ENCODE results near the gene MPO.

MPO gene

GRCh38 chr17:58312829-58313228 lies 32.1 kb upstream of the MPO start:
- H3K4ac ChIP-seq (ENCODE audit: low read depth, low read length): no peak overlapping the region
- H2BK5ac ChIP-seq (ENCODE audit: low read length): no peak overlapping the region
- H3K23ac ChIP-seq (ENCODE audit: low read length): no peak overlapping the region
- H3K4me3 ChIP-seq (ENCODE audit: low read length): no peak overlapping the region
- no peak overlapping the region for H3K9ac ChIP-seq (ENCODE audit: low read length)
- H4K8ac ChIP-seq (ENCODE audit: low read depth, low read length): no peak overlapping the region
- H3K4me2 ChIP-seq (ENCODE audit: low read length): no peak overlapping the region
- no peak overlapping the region for H3K27ac ChIP-seq (ENCODE audit: low read depth, low read length)
- no peaks in the 10 kb centered on the region for H3K79me2 ChIP-seq (ENCODE audit: control insufficient read depth, insufficient read depth, low read length)
- H2AK5ac ChIP-seq (ENCODE audit: low read length): no peak overlapping the region
- no peak overlapping the region for H3K18ac ChIP-seq (ENCODE audit: low read length)
- no peak overlapping the region for H4K5ac ChIP-seq (ENCODE audit: low read length)
- no peaks in the 10 kb centered on the region for H3K36me3 ChIP-seq (ENCODE audit: control insufficient read depth, insufficient read depth, low read length)
- no peak overlapping the region for H2BK15ac ChIP-seq (replicated peaks; ENCODE audit: low read depth)
- no peaks in the 10 kb centered on the region for H3K27me3 ChIP-seq (ENCODE audit: insufficient read depth, low read length, poor library complexity)
- H3K56ac ChIP-seq (ENCODE audit: low read length): no peak overlapping the region
- no peaks in the 10 kb centered on the region for H3K79me1 ChIP-seq (ENCODE audit: low read length)
- no peak overlapping the region for H2BK120ac ChIP-seq (ENCODE audit: low read depth, low read length)
- no peaks in the 10 kb centered on the region for H3K4me1 ChIP-seq (ENCODE audit: control insufficient read depth, low read depth, low read length)
- WGBS (ENCODE audit: extremely low coverage, insufficient coverage, low lambda C conversion rate): no CpG with 5 or more reads among the region's 1 CpG
- DNase-seq: no peak

- Histone ChIP-seq H3K4ac (ENCODE audit: low read depth, low read length) (no peak overlapping the region), H3K9ac (ENCODE audit: low read length) (no peak overlapping the region), H4K5ac (ENCODE audit: low read length) (no peak overlapping the region), H3K56ac (ENCODE audit: low read length) (no peak overlapping the region), H3K79me1 (ENCODE audit: low read length) (no peaks in the 10 kb centered on the region), H3K36me3 (ENCODE audit: control insufficient read depth, insufficient read depth, low read length) (no peaks in the 10 kb centered on the region), H4K8ac (ENCODE audit: low read depth, low read length) (no peak overlapping the region), H3K4me3 (ENCODE audit: low read length) (no peak overlapping the region), H2AK5ac (ENCODE audit: low read length) (no peak overlapping the region), H3K27me3 (ENCODE audit: insufficient read depth, low read length, poor library complexity) (no peaks in the 10 kb centered on the region), H3K79me2 (ENCODE audit: control insufficient read depth, insufficient read depth, low read length) (no peaks in the 10 kb centered on the region), H3K23ac (ENCODE audit: low read length) (peak overlapping the region; percentile 60), H3K27ac (ENCODE audit: low read depth, low read length) (no peak overlapping the region), H3K18ac (ENCODE audit: low read length) (no peak overlapping the region), H2BK120ac (ENCODE audit: low read depth, low read length) (no peak overlapping the region), H3K4me1 (ENCODE audit: control insufficient read depth, low read depth, low read length) (no peaks in the 10 kb centered on the region), H2BK15ac (replicated peaks; ENCODE audit: low read depth) (no peak overlapping the region), H2BK5ac (ENCODE audit: low read length) (no peak overlapping the region), H3K4me2 (ENCODE audit: low read length) (no peak overlapping the region)
- no peak for DNase-seq
- WGBS (ENCODE audit: extremely low coverage, insufficient coverage, low lambda C conversion rate): no CpG with 5 or more reads among the region's 23 CpGs
Measured at GRCh38 chr17:58312021-58312630, 31.4 kb upstream of the MPO start.

GRCh38 chr17:58311429-58311894 lies 30.7 kb upstream of the MPO start:
- Histone ChIP-seq H3K4ac (ENCODE audit: low read depth, low read length) (no peak overlapping the region), H3K4me1 (ENCODE audit: control insufficient read depth, low read depth, low read length) (no peaks in the 10 kb centered on the region), H4K5ac (ENCODE audit: low read length) (no peak overlapping the region), H3K9ac (ENCODE audit: low read length) (no peak overlapping the region), H3K4me2 (ENCODE audit: low read length) (no peak overlapping the region), H4K8ac (ENCODE audit: low read depth, low read length) (no peak overlapping the region), H2BK120ac (ENCODE audit: low read depth, low read length) (no peak overlapping the region), H3K18ac (ENCODE audit: low read length) (no peak overlapping the region), H3K27me3 (ENCODE audit: insufficient read depth, low read length, poor library complexity) (no peaks in the 10 kb centered on the region), H3K36me3 (ENCODE audit: control insufficient read depth, insufficient read depth, low read length) (no peaks in the 10 kb centered on the region), H3K4me3 (ENCODE audit: low read length) (no peak overlapping the region), H2BK5ac (ENCODE audit: low read length) (no peak overlapping the region), H3K79me2 (ENCODE audit: control insufficient read depth, insufficient read depth, low read length) (no peaks in the 10 kb centered on the region), H3K23ac (ENCODE audit: low read length) (no peak overlapping the region), H3K56ac (ENCODE audit: low read length) (no peak overlapping the region), H3K27ac (ENCODE audit: low read depth, low read length) (no peak overlapping the region), H2BK15ac (replicated peaks; ENCODE audit: low read depth) (no peak overlapping the region), H2AK5ac (ENCODE audit: low read length) (no peak overlapping the region), H3K79me1 (ENCODE audit: low read length) (no peaks in the 10 kb centered on the region)
- DNase-seq: no peak
- WGBS (ENCODE audit: extremely low coverage, insufficient coverage, low lambda C conversion rate): no CpG with 5 or more reads among the region's 9 CpGs

DNA sequence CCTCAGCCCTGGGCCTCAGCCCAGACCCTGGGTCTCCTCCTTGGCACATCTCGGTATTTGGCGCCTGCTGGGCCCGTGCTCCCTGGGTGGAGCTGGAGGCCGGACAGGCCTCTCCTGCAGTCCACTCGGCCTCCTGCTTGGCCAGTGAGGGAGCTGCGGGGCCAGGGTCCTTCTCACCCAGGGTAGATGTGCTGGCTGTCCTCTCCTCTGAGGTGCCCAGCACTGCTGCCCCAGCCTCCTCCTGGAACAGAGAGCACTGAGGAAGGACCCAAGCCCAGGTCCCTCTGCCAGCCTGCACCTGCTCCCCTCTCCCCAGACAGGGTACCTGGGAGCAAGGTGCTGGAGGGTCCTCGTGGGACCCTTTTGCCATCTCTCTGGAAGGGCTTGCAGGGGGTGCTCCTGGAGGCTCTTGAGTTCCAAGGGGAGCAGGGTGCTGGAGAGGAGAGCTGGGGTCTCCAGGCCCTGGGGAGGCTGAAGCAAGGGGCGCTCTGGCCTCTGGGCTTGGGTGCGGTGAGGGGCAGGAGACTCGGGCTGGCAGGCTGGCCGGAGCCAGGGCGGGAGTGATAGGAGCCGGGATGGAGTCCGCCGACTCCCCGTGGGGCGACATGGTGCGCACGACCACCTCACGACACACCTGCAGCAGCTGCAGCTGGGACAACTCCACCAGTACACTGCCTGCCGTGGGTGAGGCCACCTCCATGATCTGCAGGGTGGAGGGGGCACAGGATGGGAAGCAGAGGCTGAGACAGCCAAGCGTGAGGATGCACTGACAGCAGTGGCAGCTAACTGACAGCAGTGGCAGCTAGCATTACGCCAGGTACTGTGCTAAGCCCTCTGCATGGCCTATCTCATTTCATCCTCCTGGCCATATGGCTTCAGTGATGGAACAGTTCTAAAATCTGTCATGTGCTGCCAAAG lies 30.0 kb upstream of the MPO start:
- Histone ChIP-seq H3K56ac (ENCODE audit: low read length) (no peak overlapping the region), H3K4me1 (ENCODE audit: control insufficient read depth, low read depth, low read length) (no peaks in the 10 kb centered on the region), H3K4me3 (ENCODE audit: low read length) (no peak overlapping the region), H3K23ac (ENCODE audit: low read length) (no peak overlapping the region), H2AK5ac (ENCODE audit: low read length) (no peak overlapping the region), H2BK15ac (replicated peaks; ENCODE audit: low read depth) (no peak overlapping the region), H3K27me3 (ENCODE audit: insufficient read depth, low read length, poor library complexity) (no peaks in the 10 kb centered on the region), H2BK5ac (ENCODE audit: low read length) (no peak overlapping the region), H3K36me3 (ENCODE audit: control insufficient read depth, insufficient read depth, low read length) (no peaks in the 10 kb centered on the region), H4K5ac (ENCODE audit: low read length) (no peak overlapping the region), H3K79me1 (ENCODE audit: low read length) (no peaks in the 10 kb centered on the region), H3K79me2 (ENCODE audit: control insufficient read depth, insufficient read depth, low read length) (no peaks in the 10 kb centered on the region), H3K27ac (ENCODE audit: low read depth, low read length) (no peak overlapping the region), H3K18ac (ENCODE audit: low read length) (no peak overlapping the region), H3K9ac (ENCODE audit: low read length) (no peak overlapping the region), H4K8ac (ENCODE audit: low read depth, low read length) (no peak overlapping the region), H3K4me2 (ENCODE audit: low read length) (no peak overlapping the region), H3K4ac (ENCODE audit: low read depth, low read length) (no peak overlapping the region), H2BK120ac (ENCODE audit: low read depth, low read length) (no peak overlapping the region)
- no peak for DNase-seq
- no CpG with 5 or more reads among the region's 23 CpGs for WGBS (ENCODE audit: extremely low coverage, insufficient coverage, low lambda C conversion rate)

GRCh38 chr17:58309918-58310259 lies 29.2 kb upstream of the MPO start:
- no peak overlapping the region for H2BK5ac ChIP-seq (ENCODE audit: low read length)
- no peak overlapping the region for H4K8ac ChIP-seq (ENCODE audit: low read depth, low read length)
- H3K9ac ChIP-seq (ENCODE audit: low read length): no peak overlapping the region
- H3K27me3 ChIP-seq (ENCODE audit: insufficient read depth, low read length, poor library complexity): no peaks in the 10 kb centered on the region
- no peaks in the 10 kb centered on the region for H3K36me3 ChIP-seq (ENCODE audit: control insufficient read depth, insufficient read depth, low read length)
- no peak overlapping the region for H3K56ac ChIP-seq (ENCODE audit: low read length)
- H3K18ac ChIP-seq (ENCODE audit: low read length): no peak overlapping the region
- no peak overlapping the region for H4K5ac ChIP-seq (ENCODE audit: low read length)
- no peaks in the 10 kb centered on the region for H3K79me1 ChIP-seq (ENCODE audit: low read length)
- H2BK120ac ChIP-seq (ENCODE audit: low read depth, low read length): no peak overlapping the region
- no peak overlapping the region for H2BK15ac ChIP-seq (replicated peaks; ENCODE audit: low read depth)
- no peak overlapping the region for H3K4me3 ChIP-seq (ENCODE audit: low read length)
- DNase-seq: no peak
- H3K79me2 ChIP-seq (ENCODE audit: control insufficient read depth, insufficient read depth, low read length): no peaks in the 10 kb centered on the region
- no peak overlapping the region for H3K4ac ChIP-seq (ENCODE audit: low read depth, low read length)
- H3K4me2 ChIP-seq (ENCODE audit: low read length): no peak overlapping the region
- no CpG with 5 or more reads among the region's 5 CpGs for WGBS (ENCODE audit: extremely low coverage, insufficient coverage, low lambda C conversion rate)
- H2AK5ac ChIP-seq (ENCODE audit: low read length): no peak overlapping the region
- H3K4me1 ChIP-seq (ENCODE audit: control insufficient read depth, low read depth, low read length): no peaks in the 10 kb centered on the region
- no peak overlapping the region for H3K23ac ChIP-seq (ENCODE audit: low read length)
- H3K27ac ChIP-seq (ENCODE audit: low read depth, low read length): no peak overlapping the region
